ENCODE measurements around the gene MICALL2. TPM values are rescaled to one million over a fixed set of nuclear protein-coding genes. Genes with fewer than 3 reads are reported as not detected.

MICALL2 gene
- total RNA-seq, 1 donor from 2014 or later, result 14.7 TPM

DNA sequence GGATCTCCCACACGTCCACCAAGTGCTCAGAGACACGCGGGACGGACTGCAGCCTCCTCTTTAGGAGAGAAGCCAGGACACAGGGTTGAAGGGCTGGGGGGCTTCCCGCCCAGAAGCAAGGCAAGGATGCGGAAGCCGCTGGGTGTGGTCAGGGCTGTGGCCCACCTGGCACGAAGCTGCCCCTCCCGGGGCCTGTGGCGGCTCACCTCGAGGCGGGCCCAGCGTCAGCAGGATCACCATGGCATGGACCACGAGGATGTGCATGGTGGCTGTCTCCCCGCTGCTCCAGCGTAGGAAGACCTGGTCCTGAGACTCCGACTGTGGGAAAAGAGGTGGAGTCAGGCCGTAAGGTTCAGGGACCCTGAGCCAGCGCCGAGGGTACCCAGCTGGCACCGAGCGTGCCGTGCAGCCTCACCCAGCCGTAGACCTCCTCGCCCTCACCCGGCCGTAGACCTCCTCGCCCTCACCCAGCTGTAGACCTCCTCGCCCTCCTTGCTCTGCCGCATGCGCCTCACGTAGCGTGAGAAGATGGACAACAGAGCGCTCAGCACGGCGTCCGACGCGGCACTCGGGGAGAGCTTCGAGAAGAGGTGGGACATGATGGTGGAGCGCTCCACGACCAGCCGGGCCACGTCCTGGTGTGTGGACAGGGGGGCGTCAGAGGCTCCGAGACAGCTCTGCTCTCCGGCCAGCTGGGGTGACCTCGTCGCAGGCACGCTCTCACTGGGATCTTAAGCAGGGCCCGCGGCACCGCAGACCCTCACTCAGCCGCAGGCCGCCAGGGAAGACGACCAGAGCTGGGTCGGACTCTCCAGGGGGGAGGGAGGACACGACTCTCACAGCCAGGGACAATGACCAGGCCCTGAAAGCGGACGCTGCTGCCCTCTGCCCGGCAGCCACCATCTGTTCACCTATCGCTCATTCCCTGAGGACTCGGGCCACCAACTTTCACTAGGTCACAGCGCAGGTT, 24.6 kb upstream of the MICALL2 start:
- H3K4me3 ChIP-seq (ENCODE audit: low read depth, low read length), result no peak overlapping the region
- no peak for DNase-seq (ENCODE audit: low read depth)
- TF ChIP-seq, protein P1, sequence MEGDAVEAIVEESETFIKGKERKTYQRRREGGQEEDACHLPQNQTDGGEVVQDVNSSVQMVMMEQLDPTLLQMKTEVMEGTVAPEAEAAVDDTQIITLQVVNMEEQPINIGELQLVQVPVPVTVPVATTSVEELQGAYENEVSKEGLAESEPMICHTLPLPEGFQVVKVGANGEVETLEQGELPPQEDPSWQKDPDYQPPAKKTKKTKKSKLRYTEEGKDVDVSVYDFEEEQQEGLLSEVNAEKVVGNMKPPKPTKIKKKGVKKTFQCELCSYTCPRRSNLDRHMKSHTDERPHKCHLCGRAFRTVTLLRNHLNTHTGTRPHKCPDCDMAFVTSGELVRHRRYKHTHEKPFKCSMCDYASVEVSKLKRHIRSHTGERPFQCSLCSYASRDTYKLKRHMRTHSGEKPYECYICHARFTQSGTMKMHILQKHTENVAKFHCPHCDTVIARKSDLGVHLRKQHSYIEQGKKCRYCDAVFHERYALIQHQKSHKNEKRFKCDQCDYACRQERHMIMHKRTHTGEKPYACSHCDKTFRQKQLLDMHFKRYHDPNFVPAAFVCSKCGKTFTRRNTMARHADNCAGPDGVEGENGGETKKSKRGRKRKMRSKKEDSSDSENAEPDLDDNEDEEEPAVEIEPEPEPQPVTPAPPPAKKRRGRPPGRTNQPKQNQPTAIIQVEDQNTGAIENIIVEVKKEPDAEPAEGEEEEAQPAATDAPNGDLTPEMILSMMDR (IDR thresholded peaks at IDR 0.05; ENCODE audit: insufficient read depth, low read length, poor library complexity, severe bottlenecking), result no peak
- peaks cover 2% of the 10 kb centered on the region for H3K36me3 ChIP-seq (ENCODE audit: control insufficient read depth, insufficient read depth, low read length)
- H3K27me3 ChIP-seq (ENCODE audit: control insufficient read depth, insufficient read depth, low read length), result no peaks in the 10 kb centered on the region

DNA sequence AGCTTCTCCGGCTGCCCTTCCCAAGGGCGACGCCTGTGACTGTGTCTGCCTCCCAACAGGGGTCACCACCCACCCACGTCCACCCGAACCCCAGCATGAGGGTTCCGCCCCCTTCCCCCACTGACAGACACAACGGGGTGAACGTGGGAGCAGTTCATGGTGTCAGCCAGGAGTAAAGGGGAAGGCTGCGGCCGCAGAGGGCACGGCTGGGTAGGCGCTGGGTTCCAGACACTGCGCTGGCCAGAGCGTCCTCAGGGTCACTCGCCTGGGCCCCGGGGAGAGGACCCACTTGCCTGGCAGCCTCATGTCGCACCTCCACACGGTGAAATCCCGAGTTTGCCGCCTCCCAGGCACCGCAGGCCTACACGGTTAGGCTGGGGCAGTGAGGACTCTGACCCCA, 23.8 kb upstream of the MICALL2 start:
- Histone ChIP-seq H3K36me3 (ENCODE audit: control insufficient read depth, insufficient read depth, low read length) (peaks cover 2% of the 10 kb centered on the region), H3K4me3 (ENCODE audit: low read depth, low read length) (no peak overlapping the region), H3K27me3 (ENCODE audit: control insufficient read depth, insufficient read depth, low read length) (no peaks in the 10 kb centered on the region)
- DNase-seq (ENCODE audit: low read depth), result no peak
- TF ChIP-seq, protein P1 (IDR thresholded peaks at IDR 0.05; ENCODE audit: insufficient read depth, low read length, poor library complexity, severe bottlenecking), result no peak

DNA sequence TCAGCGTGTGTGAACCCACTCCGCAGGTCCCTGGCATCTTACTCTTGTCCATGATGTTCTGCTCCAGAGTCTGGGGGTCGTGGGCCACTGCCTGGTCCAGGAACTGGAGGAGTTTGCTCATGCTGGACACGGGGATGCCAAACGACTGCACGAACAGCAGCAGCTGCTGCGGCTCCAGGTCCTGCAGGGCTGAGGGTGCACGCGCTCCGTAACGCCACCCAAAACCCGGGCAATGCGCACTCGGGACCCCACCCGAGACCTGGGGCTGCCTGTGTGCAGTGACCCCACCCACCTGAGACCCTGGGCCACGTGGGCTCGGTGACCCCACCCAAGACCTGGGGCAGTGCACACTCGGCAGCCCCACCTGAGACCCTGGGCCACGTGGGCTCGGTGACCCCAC, 22.0 kb upstream of the MICALL2 start:
- Histone ChIP-seq H3K4me3 (ENCODE audit: low read depth, low read length) (no peak overlapping the region), H3K27me3 (ENCODE audit: control insufficient read depth, insufficient read depth, low read length) (no peaks in the 10 kb centered on the region), H3K36me3 (ENCODE audit: control insufficient read depth, insufficient read depth, low read length) (peaks cover 2% of the 10 kb centered on the region)
- DNase-seq (ENCODE audit: low read depth), result no peak
- TF ChIP-seq, protein P1 (IDR thresholded peaks at IDR 0.05; ENCODE audit: insufficient read depth, low read length, poor library complexity, severe bottlenecking), result no peak

DNA sequence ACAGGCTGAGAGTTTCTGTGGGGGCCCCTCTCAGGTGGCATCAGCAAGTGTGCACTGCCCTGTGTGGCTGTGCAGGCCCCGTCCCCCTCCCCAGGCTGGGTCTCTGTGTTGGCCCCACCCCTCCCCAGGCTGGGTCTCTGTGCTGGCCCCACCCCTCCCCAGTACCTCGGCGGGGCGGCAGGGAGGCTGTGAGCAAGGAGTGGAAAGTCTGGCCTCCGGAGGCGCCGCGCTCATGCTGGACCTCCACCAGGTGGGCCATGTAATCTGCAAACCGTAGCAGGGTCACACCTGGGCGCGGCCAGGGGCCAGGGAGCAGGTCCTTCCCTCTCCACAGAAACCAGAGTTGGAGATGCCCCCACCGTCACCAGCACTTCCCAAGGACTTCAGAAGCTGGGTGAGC, 21.4 kb upstream of the MICALL2 start:
- H3K36me3 ChIP-seq (ENCODE audit: control insufficient read depth, insufficient read depth, low read length), result peaks cover 2% of the 10 kb centered on the region
- TF ChIP-seq, protein P1 (IDR thresholded peaks at IDR 0.05; ENCODE audit: insufficient read depth, low read length, poor library complexity, severe bottlenecking), result no peak

DNA sequence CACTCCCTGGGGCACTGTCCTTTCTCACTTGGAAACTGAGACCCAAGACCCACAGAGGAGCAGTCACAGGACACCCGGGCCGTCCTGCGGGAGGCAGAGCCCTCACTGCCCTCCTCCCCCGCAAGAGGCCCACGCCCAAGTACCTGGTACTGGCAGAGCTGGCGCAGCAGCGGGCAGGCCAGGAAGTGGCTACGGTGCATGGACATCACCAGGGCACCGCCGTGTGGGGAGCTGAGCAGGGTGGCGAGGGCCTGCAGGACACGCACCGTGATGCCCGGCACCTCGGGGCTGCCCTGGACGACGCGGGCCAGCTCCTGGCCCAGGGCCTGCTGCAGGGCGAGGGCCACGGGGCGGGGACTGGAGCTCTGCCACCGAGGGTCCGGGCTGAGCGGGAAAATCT, 20.0 kb upstream of the MICALL2 start:
- no peaks in the 10 kb centered on the region for H3K27me3 ChIP-seq (ENCODE audit: control insufficient read depth, insufficient read depth, low read length)
- TF ChIP-seq, protein P1 (IDR thresholded peaks at IDR 0.05; ENCODE audit: insufficient read depth, low read length, poor library complexity, severe bottlenecking), result no peak
- H3K4me3 ChIP-seq (ENCODE audit: low read depth, low read length), result no peak overlapping the region
- no peaks in the 10 kb centered on the region for H3K36me3 ChIP-seq (ENCODE audit: control insufficient read depth, insufficient read depth, low read length)
- no peak for DNase-seq (ENCODE audit: low read depth)

More for the DNA sequence above, 21.4 kb upstream of the MICALL2 start:
- Histone ChIP-seq H3K27me3 (ENCODE audit: control insufficient read depth, insufficient read depth, low read length) (no peaks in the 10 kb centered on the region), H3K4me3 (ENCODE audit: low read depth, low read length) (no peak overlapping the region)
- DNase-seq (ENCODE audit: low read depth), result no peak

Measured in kidney epithelial cell (primary cell).